NCI-H345 treated with DMSO at 0.1 percent for 48 hours (cell line): ENCODE data around the gene KRTAP5-4.
"Not testable (repeated sequence)": the region's sequence is repeated elsewhere in the genome, so short reads cannot be mapped to it uniquely, and the experiment has no call there.

ENCODE experiments used
- DNase-seq: peaks from one replicate; lab custom pipeline; 2025; ENCODE audit not compliant: unreplicated experiment; lab: John Stamatoyannopoulos, UW

Gene KRTAP5-4, protein sequence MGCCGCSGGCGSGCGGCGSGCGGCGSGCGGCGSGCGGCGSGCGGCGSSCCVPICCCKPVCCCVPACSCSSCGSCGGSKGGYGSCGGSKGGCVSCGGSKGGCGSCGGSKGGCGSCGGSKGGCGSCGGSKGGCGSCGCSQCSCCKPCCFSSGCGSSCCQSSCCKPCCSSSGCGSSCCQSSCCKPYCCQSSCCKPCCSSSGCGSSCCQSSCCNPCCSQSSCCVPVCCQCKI

GRCh38 chr11:1622086-1622485 is at the start of gene KRTAP5-4:
Gene KRTAP5-4 (minus strand): TSS chr11:1622138. CDS start chr11:1622093, 45 bp downstream.
- no peak for DNase-seq

DNA sequence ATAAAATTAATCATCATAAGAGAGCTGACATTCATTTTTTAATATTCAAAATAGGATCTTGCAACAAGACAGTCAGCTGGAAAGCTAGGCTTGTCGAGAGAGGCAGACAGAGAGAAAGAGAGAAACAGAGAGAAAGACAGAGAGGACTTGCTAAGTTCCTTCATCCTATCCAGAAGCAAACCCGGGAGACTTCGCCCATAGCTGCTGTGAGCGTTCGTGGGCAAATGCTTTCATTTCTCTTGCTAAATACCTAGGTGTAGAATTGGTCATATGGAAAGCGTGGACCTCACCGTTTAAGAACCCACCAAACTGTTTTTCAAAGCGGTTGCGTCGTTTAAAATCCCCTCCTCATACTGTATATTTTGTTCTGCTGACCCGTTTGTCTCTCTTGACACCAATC is 49.7 kb upstream of the KRTAP5-4 start:
- DNase-seq = no peak

DNA sequence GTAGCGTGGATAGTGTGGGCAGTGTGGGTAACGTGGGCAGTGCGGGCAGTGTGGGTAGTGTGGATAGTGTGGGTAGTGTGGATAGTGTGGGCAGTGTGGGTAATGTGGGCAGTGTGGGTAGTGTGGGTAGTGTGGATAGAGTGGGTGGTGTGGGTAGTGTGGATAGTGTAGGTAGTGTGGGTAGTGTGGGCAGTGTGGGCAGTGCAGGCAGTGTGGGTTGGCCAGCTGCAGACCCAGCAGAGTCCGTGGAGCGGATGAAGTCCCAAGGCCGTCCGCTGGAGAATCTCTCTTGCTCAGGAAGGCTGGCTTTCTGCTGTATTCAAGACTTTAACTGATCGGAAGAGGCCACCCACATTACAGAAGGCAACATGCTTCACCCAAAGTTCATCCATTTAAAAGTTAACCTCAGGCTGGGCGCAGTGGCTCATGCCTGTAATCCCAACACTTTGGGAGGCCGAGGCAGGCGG is 49.0 kb upstream of the KRTAP5-4 start:
- DNase-seq = no peak

- DNase-seq = not testable (repeated sequence)
Measured at GRCh38 chr11:1670457-1670856, 48.5 kb upstream of the KRTAP5-4 start.

GRCh38 chr11:1669546-1670218 is 47.7 kb upstream of the KRTAP5-4 start:
- no peak for DNase-seq

DNA sequence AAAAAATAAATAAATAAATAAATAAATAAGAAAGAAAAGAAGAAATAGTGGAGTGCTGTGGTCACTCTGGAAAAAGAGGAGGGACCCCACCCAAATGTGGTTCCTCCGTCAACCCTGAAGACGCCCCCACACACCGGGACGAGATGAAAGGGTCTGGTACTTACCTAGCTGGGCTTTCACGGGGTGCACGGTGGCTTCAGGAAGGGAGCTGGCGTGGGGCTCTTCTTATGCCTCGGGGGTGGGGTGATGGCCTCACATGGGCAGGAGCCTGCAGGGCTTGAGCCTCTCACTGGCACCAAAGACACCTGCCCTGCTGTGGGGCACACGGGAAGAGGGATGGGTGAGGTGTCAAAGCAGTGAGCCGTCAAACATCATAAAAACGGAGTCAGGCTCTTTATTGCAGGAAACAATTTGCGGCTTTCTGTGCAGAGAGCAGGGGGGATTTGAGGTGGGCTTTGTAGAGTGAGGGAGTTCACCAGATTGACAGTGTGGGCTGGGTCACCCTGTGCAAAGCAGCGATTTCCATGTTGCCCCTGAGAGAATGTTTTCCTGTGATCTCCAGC is 47.1 kb upstream of the KRTAP5-4 start:
- DNase-seq = no peak

DNA sequence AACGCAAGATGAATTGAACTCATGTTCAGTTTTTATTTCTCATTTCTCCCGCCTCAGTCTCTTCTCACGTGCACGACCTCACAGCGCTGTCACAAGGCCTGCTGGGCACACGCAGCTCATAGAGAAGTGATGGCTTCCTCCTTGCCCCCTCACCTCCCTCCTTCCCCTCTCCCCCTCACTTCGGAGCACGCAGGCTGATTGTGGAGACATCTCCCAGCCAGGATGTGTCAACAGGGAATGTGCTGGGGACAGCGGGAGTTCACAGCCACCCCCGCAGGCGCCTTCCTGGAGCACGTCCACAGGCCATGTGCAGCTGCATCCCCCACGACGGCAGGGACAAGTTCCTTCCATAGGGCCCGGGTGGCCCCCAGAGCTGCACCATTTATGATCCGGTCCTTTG is 46.0 kb upstream of the KRTAP5-4 start:
- no peak for DNase-seq

GRCh38 chr11:1667121-1667850 is 45.3 kb upstream of the KRTAP5-4 start:
- no peak for DNase-seq

GRCh38 chr11:1665313-1665712 is 43.4 kb upstream of the KRTAP5-4 start:
- no peak for DNase-seq

- not testable (repeated sequence) for DNase-seq
Measured at GRCh38 chr11:1662699-1663283, 40.9 kb upstream of the KRTAP5-4 start.

GRCh38 chr11:1661454-1662269 is 39.7 kb upstream of the KRTAP5-4 start:
- not testable (repeated sequence) for DNase-seq

GRCh38 chr11:1660111-1660867 is 38.4 kb upstream of the KRTAP5-4 start:
- no peak for DNase-seq

DNA sequence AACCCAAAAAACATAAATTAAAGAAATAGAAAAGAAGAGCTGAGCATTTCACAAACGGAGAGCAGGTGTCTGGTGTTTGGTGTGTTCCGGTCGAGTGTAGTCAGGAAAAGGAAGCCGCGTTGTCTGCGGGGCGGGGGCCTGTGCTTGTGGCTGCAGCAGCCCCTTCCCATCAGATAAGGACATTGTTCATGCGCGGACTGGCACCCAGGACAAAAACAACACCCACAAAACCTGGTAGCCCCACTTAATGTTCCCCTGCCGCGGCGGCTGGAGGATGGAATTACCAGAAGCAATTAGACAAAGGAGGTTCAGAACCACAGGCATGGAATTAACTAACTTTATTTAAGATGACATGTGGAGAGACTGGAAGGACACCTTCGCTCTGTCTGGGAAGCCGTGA is 37.6 kb upstream of the KRTAP5-4 start:
- no peak for DNase-seq

DNA sequence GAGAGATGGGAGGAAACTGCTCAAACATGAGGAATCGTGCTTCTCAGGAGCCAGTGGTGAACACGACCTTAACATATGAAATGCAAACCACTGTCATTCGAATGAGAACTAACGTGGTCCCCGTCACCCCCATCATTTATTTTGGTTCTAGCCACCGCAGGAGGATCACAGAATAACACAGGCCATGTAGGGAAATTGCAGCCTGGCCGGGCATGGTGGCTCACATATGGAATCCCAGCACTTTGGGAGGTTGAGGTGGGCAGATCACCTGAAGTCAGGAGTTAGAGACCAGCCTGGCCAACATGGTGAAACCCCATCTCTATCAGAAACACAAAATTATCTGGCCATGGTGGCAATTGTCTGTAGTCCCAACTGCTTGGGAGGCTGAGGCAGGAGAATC is 34.7 kb upstream of the KRTAP5-4 start:
- no peak for DNase-seq

- no peak for DNase-seq
Measured at GRCh38 chr11:1656061-1656441, 34.1 kb upstream of the KRTAP5-4 start.

GRCh38 chr11:1655168-1656060 is 33.5 kb upstream of the KRTAP5-4 start:
- no peak for DNase-seq

DNA sequence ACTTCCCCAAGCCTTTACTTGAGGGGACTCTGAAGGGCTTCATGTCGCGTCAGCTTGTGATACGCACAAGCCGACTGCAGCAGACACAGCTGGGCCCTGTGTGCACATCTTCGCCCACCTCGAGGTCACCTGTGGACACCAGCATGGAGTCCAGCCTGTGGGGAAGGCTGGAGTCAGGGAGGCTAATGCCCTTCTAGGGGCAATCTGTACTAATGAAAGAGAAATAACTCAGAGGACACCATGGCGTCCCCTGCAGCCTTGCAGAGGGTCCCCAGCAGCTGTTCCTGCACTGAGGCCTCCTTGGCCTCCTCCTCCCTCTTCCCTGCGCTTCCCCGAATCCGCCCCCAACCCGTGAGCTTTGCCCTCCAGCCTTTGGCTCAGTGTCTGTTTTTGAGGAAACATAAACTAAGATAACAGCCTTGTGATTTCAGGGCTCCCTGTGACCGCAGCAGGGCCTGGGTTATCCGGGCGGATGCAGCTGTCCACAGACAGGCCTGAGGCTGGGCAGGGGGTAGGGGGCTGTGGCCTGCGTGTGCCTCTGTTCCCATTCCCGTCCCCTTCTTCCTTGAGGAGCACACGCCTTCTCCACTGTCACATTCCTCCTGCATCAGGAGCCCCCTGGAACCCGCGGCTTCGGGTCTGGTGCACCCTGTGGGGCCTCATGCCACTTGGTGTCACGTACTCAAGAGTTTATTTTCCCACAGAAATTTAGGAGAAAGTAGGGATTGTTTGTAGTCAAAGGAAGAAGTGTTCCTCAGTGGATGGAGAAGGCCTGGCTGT is 32.6 kb upstream of the KRTAP5-4 start:
- DNase-seq = no peak
